SK-N-SH treated with all-trans-retinoic acid at 6 μM for 48 hours (cell line): ENCODE results near the gene NNMT.
A peak's percentile ranks its signal among the peaks of the same experiment; 100 is the strongest.

Source experiments
- ATAC-seq: fragments of 200-7000 bp; cut with Tn5 transposase; 3 replicates; pipeline ENCODE4 v1.9.1; 2020; ENCODE audit warnings: mild to moderate bottlenecking, moderate library complexity
- ARNTL ChIP-seq: fragments of 450-650 bp; formaldehyde crosslinking; IDR thresholded peaks from 2 replicates; pipeline ENCODE4 v1.5.0; 2020; ENCODE audit warnings: low read depth, mild to moderate bottlenecking, moderate library complexity, borderline replicate concordance
- BACH2 ChIP-seq: fragments of 250-450 bp; sonication (Bioruptor Pico); IDR thresholded peaks from 2 replicates; pipeline ENCODE4 v1.9.0; 2021; ENCODE audit warnings: mild to moderate bottlenecking, borderline replicate concordance
- CREB5 ChIP-seq: fragments of 250-450 bp; sonication (Bioruptor Pico); IDR thresholded peaks from 2 replicates; pipeline ENCODE4 v1.5.1; 2020; ENCODE audit warnings: low read depth, mild to moderate bottlenecking, moderate library complexity
- CSDC2 ChIP-seq: fragments of 250-450 bp; sonication (Bioruptor Pico); IDR thresholded peaks from 2 replicates; pipeline ENCODE4 v1.5.0; 2020; ENCODE audit warnings: mild to moderate bottlenecking, moderate library complexity
- CSRNP3 ChIP-seq: fragments of 250-450 bp; sonication (Bioruptor Pico); IDR thresholded peaks from 2 replicates; pipeline ENCODE4 v1.5.1; 2021; ENCODE audit warnings: mild to moderate bottlenecking, moderate library complexity
- GLIS3 ChIP-seq: fragments of 250-450 bp; sonication (Bioruptor Pico); IDR thresholded peaks from 2 replicates; pipeline ENCODE4 v1.5.0; 2020; ENCODE audit warnings: mild to moderate bottlenecking, moderate library complexity
- ISL1 ChIP-seq: fragments of 250-450 bp; sonication (Bioruptor Pico); IDR thresholded peaks from 2 replicates; pipeline ENCODE4 v2.1.2; 2022; ENCODE audit warnings: mild to moderate bottlenecking, moderate library complexity
- OSR1 ChIP-seq: fragments of 250-450 bp; sonication (Bioruptor Pico); IDR thresholded peaks from 2 replicates; pipeline ENCODE4 v1.8.0; 2022; ENCODE audit warnings: moderate library complexity, mild to moderate bottlenecking, inconsistent platforms
- PATZ1 ChIP-seq: fragments of 250-450 bp; sonication (Bioruptor Pico); IDR thresholded peaks from 2 replicates; pipeline ENCODE4 v1.8.0; 2020; ENCODE audit warnings: mild to moderate bottlenecking, moderate library complexity, borderline replicate concordance
- POU6F1 ChIP-seq: fragments of 250-450 bp; sonication (Bioruptor Pico); IDR thresholded peaks from 2 replicates; pipeline ENCODE4 v1.8.0; 2021; ENCODE audit warnings: low read depth, mild to moderate bottlenecking, moderate library complexity, borderline replicate concordance
- PPARA ChIP-seq: fragments of 250-450 bp; sonication (Bioruptor Pico); IDR thresholded peaks from 2 replicates; pipeline ENCODE4 v1.5.0; 2020; ENCODE audit warnings: mild to moderate bottlenecking, borderline replicate concordance
- RARB ChIP-seq: fragments of 250-450 bp; sonication (Bioruptor Pico); IDR thresholded peaks from 2 replicates; pipeline ENCODE4 v1.8.0; 2021; ENCODE audit warnings: mild to moderate bottlenecking, moderate library complexity
- SNAI2 ChIP-seq: fragments of 250-450 bp; sonication (Bioruptor Pico); IDR thresholded peaks from 2 replicates; pipeline ENCODE4 v1.5.0; 2020; ENCODE audit warnings: mild to moderate bottlenecking, moderate library complexity
- TSHZ2 ChIP-seq: fragments of 250-450 bp; sonication (Bioruptor Pico); IDR thresholded peaks from 2 replicates; pipeline ENCODE4 v1.5.0; 2020; ENCODE audit warnings: mild to moderate bottlenecking, moderate library complexity
- ZC3H10 ChIP-seq: fragments of 250-450 bp; sonication (Bioruptor Pico); IDR thresholded peaks from 2 replicates; pipeline ENCODE4 v1.5.1; 2021; ENCODE audit warnings: mild to moderate bottlenecking, moderate library complexity
- ZFP3 ChIP-seq: fragments of 250-450 bp; sonication (Bioruptor Pico); IDR thresholded peaks from 2 replicates; pipeline ENCODE4 v1.5.0; 2020; ENCODE audit warnings: mild to moderate bottlenecking, moderate library complexity
- ZFP30 ChIP-seq: fragments of 450-650 bp; formaldehyde crosslinking; IDR thresholded peaks from 2 replicates; pipeline ENCODE4 v1.5.0; 2022; ENCODE audit warnings: mild to moderate bottlenecking, moderate library complexity
- ZNF565 ChIP-seq: fragments of 450-650 bp; formaldehyde crosslinking; conservative IDR thresholded peaks from 2 replicates; pipeline ENCODE4 v1.5.0; 2020; ENCODE audit warnings: low read depth, mild to moderate bottlenecking, moderate library complexity
- ZNF70 ChIP-seq: fragments of 450-650 bp; formaldehyde crosslinking; IDR thresholded peaks from 2 replicates; pipeline ENCODE4 v1.5.0; 2020; ENCODE audit warnings: mild to moderate bottlenecking, moderate library complexity
- ZNF8 ChIP-seq: fragments of 450-650 bp; formaldehyde crosslinking; IDR thresholded peaks from 2 replicates; pipeline ENCODE4 v1.5.0; 2020; ENCODE audit warnings: mild to moderate bottlenecking, moderate library complexity

The NNMT gene

GRCh38 chr11:114297806-114298709, 1.9 kb downstream of the NNMT start:
- TF ChIP-seq ZNF8 (CRISPR knock-in tag): no peak
- TF ChIP-seq ARNTL (CRISPR knock-in tag): no peak
- no peak for TF ChIP-seq PPARA (CRISPR knock-in tag)
- TF ChIP-seq ZNF565 (CRISPR knock-in tag): no peak
- no peak for TF ChIP-seq CSDC2 (CRISPR knock-in tag)
- TF ChIP-seq ZFP3 (CRISPR knock-in tag): no peak
- no peak for TF ChIP-seq ZFP30 (CRISPR knock-in tag)
- TF ChIP-seq ZNF70 (CRISPR knock-in tag): no peak
- no peak for TF ChIP-seq ZC3H10 (CRISPR knock-in tag)
- TF ChIP-seq TSHZ2 (CRISPR knock-in tag): no peak
- no peak for TF ChIP-seq BACH2 (CRISPR knock-in tag)
- no peak for TF ChIP-seq CSRNP3
- no peak for TF ChIP-seq CREB5
- TF ChIP-seq RARB: no peak
- TF ChIP-seq PATZ1 (CRISPR knock-in tag): no peak
- no peak for TF ChIP-seq GLIS3 (CRISPR knock-in tag)
- no peak for TF ChIP-seq POU6F1 (CRISPR knock-in tag)
- TF ChIP-seq ISL1 (CRISPR knock-in tag): no peak
- TF ChIP-seq OSR1 (CRISPR knock-in tag): no peak
- ATAC-seq: no peak

- no peak for ATAC-seq
- TF ChIP-seq ZNF565 (CRISPR knock-in tag) (no peak), ISL1 (CRISPR knock-in tag) (no peak)
- TF ChIP-seq, all 23 proteins: peak for 0
These were observed 2.5 kb downstream of the NNMT start for GRCh38 chr11:114298710-114299109.

- TF ChIP-seq CREB5: no peak
- TF ChIP-seq RARB: no peak
- no peak for TF ChIP-seq ZFP30 (CRISPR knock-in tag)
- no peak for TF ChIP-seq ARNTL (CRISPR knock-in tag)
- no peak for TF ChIP-seq SNAI2 (CRISPR knock-in tag)
- no peak for TF ChIP-seq PPARA (CRISPR knock-in tag)
- peak; percentile 84 for TF ChIP-seq ZNF8 (CRISPR knock-in tag)
- TF ChIP-seq ISL1 (CRISPR knock-in tag): no peak
- no peak for ATAC-seq
These were observed 4.9 kb downstream of the NNMT start for GRCh38 chr11:114301088-114301487.
